ENCODE results near the gene MED10. TPM values are rescaled to one million over a fixed set of nuclear protein-coding genes. Genes with fewer than 3 reads are reported as not detected.

Gene MED10
- total RNA-seq, 2 donors from 2014 or later: 22.1 to 28.6 TPM

DNA sequence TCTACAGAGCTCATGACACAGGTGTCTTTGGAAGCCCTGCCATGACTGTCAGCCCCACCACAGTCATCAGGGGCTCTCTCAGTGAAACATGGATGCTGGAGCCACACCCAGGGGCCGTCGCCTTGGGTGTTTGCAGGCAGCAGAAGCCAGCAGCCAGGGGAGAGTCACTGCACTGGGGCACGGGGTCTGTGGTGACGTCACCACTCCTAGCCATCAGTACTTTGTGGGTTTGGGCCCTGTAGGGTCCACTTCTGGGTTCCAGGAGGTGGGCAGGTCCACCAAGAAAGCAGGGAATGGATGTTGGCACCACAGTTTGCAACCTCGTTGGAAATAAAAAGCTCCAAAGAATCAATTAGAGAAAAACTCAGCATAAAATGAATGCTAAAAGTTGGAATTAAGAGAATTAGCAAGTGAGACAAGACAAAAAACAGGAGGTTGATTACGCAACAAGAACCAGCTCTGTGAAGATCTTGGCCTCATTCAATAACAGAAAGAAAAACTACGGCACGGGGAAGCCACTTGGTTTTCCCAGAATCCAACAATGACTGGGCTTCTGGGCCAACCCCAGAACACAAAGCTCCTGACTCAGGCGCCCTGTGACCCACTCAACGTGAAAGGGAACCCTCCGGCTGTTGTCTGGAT lies 34.3 kb downstream of the MED10 start:
- no peak overlapping the region for H3K4me3 ChIP-seq (ENCODE audit: low read length)
- no peaks in the 10 kb centered on the region for H3K36me3 ChIP-seq (ENCODE audit: control insufficient read depth, insufficient read depth, low read length)
- peaks cover 13% of the 10 kb centered on the region for H3K27me3 Mint-ChIP-seq (ENCODE audit: insufficient read depth)
- H3K9ac ChIP-seq (ENCODE audit: extremely low read depth, low read length, poor library complexity, severe bottlenecking): no peak overlapping the region
- H3K4me3 Mint-ChIP-seq: no peak overlapping the region
- no peaks in the 10 kb centered on the region for H3K4me1 Mint-ChIP-seq
- H3K36me3 Mint-ChIP-seq (ENCODE audit: low read depth): no peaks in the 10 kb centered on the region
- no peak overlapping the region for H3K27ac ChIP-seq (ENCODE audit: low read depth, low read length)
- H3K9me3 ChIP-seq (ENCODE audit: control insufficient read depth, low read length): no peaks in the 10 kb centered on the region
- H3K4me1 ChIP-seq (ENCODE audit: control insufficient read depth, insufficient read depth, low read length): no peaks in the 10 kb centered on the region
- WGBS, 2 experiments (ENCODE audit: insufficient coverage in 1 of 2, insufficient read length in 1 of 2): 88 to 92% methylated on average over 8 to 11 of the region's 11 CpGs
- TF ChIP-seq, protein P1, sequence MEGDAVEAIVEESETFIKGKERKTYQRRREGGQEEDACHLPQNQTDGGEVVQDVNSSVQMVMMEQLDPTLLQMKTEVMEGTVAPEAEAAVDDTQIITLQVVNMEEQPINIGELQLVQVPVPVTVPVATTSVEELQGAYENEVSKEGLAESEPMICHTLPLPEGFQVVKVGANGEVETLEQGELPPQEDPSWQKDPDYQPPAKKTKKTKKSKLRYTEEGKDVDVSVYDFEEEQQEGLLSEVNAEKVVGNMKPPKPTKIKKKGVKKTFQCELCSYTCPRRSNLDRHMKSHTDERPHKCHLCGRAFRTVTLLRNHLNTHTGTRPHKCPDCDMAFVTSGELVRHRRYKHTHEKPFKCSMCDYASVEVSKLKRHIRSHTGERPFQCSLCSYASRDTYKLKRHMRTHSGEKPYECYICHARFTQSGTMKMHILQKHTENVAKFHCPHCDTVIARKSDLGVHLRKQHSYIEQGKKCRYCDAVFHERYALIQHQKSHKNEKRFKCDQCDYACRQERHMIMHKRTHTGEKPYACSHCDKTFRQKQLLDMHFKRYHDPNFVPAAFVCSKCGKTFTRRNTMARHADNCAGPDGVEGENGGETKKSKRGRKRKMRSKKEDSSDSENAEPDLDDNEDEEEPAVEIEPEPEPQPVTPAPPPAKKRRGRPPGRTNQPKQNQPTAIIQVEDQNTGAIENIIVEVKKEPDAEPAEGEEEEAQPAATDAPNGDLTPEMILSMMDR (conservative IDR thresholded peaks at IDR 0.05): no peak
- no peaks in the 10 kb centered on the region for H3K9me3 Mint-ChIP-seq
- no peak overlapping the region for H3K27ac Mint-ChIP-seq
- no peak for DNase-seq
- H3K27me3 ChIP-seq (ENCODE audit: control insufficient read depth, insufficient read depth, low read length, poor library complexity, severe bottlenecking): no peaks in the 10 kb centered on the region

DNA sequence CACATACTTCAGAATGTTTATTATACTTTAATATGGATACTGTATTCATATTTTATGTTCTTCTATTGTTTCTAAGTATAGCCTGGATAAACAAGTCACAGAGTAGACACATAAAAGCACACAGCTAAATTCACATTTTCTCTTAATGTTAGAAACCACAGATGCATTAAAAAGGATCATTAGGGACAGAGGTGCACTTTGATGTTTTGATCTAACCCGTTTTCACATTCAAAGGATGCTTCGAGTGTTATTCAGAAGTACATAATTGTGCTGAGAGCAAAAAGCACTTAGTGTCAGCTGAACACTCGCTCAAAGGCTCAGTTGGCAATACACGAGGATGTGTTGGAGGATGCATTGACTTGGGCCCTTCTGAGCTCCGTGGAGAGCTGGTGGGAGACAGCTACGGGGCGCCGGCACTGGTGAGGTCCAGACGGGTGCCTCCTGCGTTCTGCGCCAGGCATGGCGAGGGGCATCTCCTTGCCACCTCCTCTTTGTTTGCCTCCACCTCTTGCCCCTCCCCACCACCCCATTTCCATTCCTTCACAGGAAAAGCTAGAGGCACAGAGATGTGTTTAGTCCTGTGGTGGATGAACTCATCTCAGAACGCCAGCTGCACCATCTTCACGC lies 35.5 kb downstream of the MED10 start:
- Histone ChIP-seq H3K27me3 (ENCODE audit: control insufficient read depth, insufficient read depth, low read length, poor library complexity, severe bottlenecking) (no peaks in the 10 kb centered on the region), H3K9me3 (ENCODE audit: control insufficient read depth, low read length) (no peaks in the 10 kb centered on the region), H3K4me3 (ENCODE audit: low read length) (no peak overlapping the region), H3K4me1 (ENCODE audit: control insufficient read depth, insufficient read depth, low read length) (no peaks in the 10 kb centered on the region), H3K9ac (ENCODE audit: extremely low read depth, low read length, poor library complexity, severe bottlenecking) (no peak overlapping the region), H3K36me3 (ENCODE audit: control insufficient read depth, insufficient read depth, low read length) (no peaks in the 10 kb centered on the region), H3K27ac (ENCODE audit: low read depth, low read length) (no peak overlapping the region)
- H3K27ac Mint-ChIP-seq: no peak overlapping the region
- TF ChIP-seq, protein P1 (conservative IDR thresholded peaks at IDR 0.05): no peak
- DNase-seq: no peak
- H3K9me3 Mint-ChIP-seq: no peaks in the 10 kb centered on the region
- no peak overlapping the region for H3K4me3 Mint-ChIP-seq
- H3K4me1 Mint-ChIP-seq: no peaks in the 10 kb centered on the region
- WGBS, 2 experiments (ENCODE audit: insufficient coverage in 1 of 2, insufficient read length in 1 of 2): 83 to 90% methylated on average over 4 to 14 of the region's 14 CpGs
- H3K27me3 Mint-ChIP-seq (ENCODE audit: insufficient read depth): peaks cover 13% of the 10 kb centered on the region
- H3K36me3 Mint-ChIP-seq (ENCODE audit: low read depth): no peaks in the 10 kb centered on the region

DNA sequence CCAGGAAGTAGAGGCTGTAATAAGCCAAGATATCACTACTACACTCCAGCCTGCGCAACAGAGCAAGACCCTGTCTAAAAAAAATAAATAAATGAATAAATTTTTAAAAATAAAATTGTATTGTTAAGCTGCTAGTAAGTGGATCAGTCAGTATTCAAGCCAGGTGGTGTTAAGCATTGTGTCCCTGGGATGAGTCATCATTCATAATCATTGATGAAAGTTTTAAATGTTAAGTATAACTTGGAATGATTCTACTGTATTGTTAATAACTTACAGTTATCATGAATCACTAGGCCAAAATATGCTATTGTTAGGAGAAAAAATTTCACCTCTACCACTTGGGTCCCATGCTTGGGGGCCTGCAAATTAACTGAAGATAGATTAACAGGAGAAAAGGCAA lies 38.2 kb downstream of the MED10 start:
- Mint-ChIP-seq H3K9me3 (no peaks in the 10 kb centered on the region), H3K36me3 (ENCODE audit: low read depth) (no peaks in the 10 kb centered on the region), H3K4me1 (no peaks in the 10 kb centered on the region), H3K27ac (no peak overlapping the region), H3K27me3 (ENCODE audit: insufficient read depth) (peaks cover 8% of the 10 kb centered on the region), H3K4me3 (no peak overlapping the region)
- H3K27ac ChIP-seq (ENCODE audit: low read depth, low read length): no peak overlapping the region
- no peaks in the 10 kb centered on the region for H3K27me3 ChIP-seq (ENCODE audit: control insufficient read depth, insufficient read depth, low read length, poor library complexity, severe bottlenecking)
- H3K36me3 ChIP-seq (ENCODE audit: control insufficient read depth, insufficient read depth, low read length): no peaks in the 10 kb centered on the region
- no peaks in the 10 kb centered on the region for H3K4me1 ChIP-seq (ENCODE audit: control insufficient read depth, insufficient read depth, low read length)
- no CpG with 5 or more reads among the region's 1 CpG for WGBS, 2 experiments (ENCODE audit: insufficient coverage in 1 of 2, insufficient read length in 1 of 2)
- H3K4me3 ChIP-seq (ENCODE audit: low read length): no peak overlapping the region
- no peak overlapping the region for H3K9ac ChIP-seq (ENCODE audit: extremely low read depth, low read length, poor library complexity, severe bottlenecking)
- DNase-seq: no peak
- TF ChIP-seq, protein P1 (conservative IDR thresholded peaks at IDR 0.05): no peak
- H3K9me3 ChIP-seq (ENCODE audit: control insufficient read depth, low read length): no peaks in the 10 kb centered on the region
